NCI-H1694 treated with DMSO at 0.1 percent for 48 hours (cell line): ENCODE measurements around the gene HOXB4.
A peak's percentile ranks its signal among the peaks of the same experiment; 100 is the strongest.

Experiments used
- DNase-seq: peaks from one replicate; lab custom pipeline; 2025; lab: John Stamatoyannopoulos, UW

The HOXB4 gene

GRCh38 chr17:48559122-48559839 lies 18.9 kb downstream of the HOXB4 start:
- DNase-seq = no peak

GRCh38 chr17:48558831-48559121 lies 19.4 kb downstream of the HOXB4 start:
- no peak for DNase-seq

GRCh38 chr17:48558057-48558830 lies 19.9 kb downstream of the HOXB4 start:
- DNase-seq = no peak

- no peak for DNase-seq
These were observed 21.4 kb downstream of the HOXB4 start for GRCh38 chr17:48556576-48557401.

- DNase-seq = no peak
These were observed 21.9 kb downstream of the HOXB4 start for GRCh38 chr17:48556229-48556575.

GRCh38 chr17:48555258-48556228 lies 22.6 kb downstream of the HOXB4 start:
- DNase-seq = peak; percentile 55

GRCh38 chr17:48554412-48555257 lies 23.5 kb downstream of the HOXB4 start:
- DNase-seq = peak; percentile 46

GRCh38 chr17:48553826-48554225 lies 24.3 kb downstream of the HOXB4 start:
- DNase-seq = no peak

GRCh38 chr17:48553190-48553547 lies 25.0 kb downstream of the HOXB4 start:
- no peak for DNase-seq

- DNase-seq = no peak
These were observed 25.5 kb downstream of the HOXB4 start for GRCh38 chr17:48552466-48553189.

GRCh38 chr17:48551596-48552465 lies 26.3 kb downstream of the HOXB4 start:
- DNase-seq = no peak

- DNase-seq = no peak
These were observed 27.0 kb downstream of the HOXB4 start for GRCh38 chr17:48551214-48551555.

GRCh38 chr17:48550502-48551213 lies 27.5 kb downstream of the HOXB4 start:
- no peak for DNase-seq

- no peak for DNase-seq
These were observed 28.1 kb downstream of the HOXB4 start for GRCh38 chr17:48549914-48550501.

GRCh38 chr17:48549281-48549630 lies 28.9 kb downstream of the HOXB4 start:
- DNase-seq = no peak

GRCh38 chr17:48548523-48549280 lies 29.4 kb downstream of the HOXB4 start:
- DNase-seq = no peak

- no peak for DNase-seq
These were observed 30.2 kb downstream of the HOXB4 start for GRCh38 chr17:48547808-48548522.
